OCI-LY3 (cell line): ENCODE measurements around the gene MSX2.

Experiments
- CTCF ChIP-seq: fragments of 200-600, 300-600 bp; sonication (generic); IDR thresholded peaks from 2 replicates; pipeline ENCODE4 v1.5.1; 2014; ENCODE audit warnings: antibody characterized with exemption, low read length, low read depth
- EZH2phosphoT487 ChIP-seq: fragments of 200-600 bp; shearing (Covaris generic); IDR thresholded peaks from 2 replicates; pipeline ENCODE4 v1.6.1; 2018; ENCODE audit warnings: antibody characterized with exemption, mixed run types, low read depth

GRCh38 chr5:174726916-174727793 lies 2.8 kb downstream of the MSX2 start:
- TF ChIP-seq CTCF (no peak), EZH2phosphoT487 (no peak)
